Measurements from ENCODE around the gene CRIP2.

DNA sequence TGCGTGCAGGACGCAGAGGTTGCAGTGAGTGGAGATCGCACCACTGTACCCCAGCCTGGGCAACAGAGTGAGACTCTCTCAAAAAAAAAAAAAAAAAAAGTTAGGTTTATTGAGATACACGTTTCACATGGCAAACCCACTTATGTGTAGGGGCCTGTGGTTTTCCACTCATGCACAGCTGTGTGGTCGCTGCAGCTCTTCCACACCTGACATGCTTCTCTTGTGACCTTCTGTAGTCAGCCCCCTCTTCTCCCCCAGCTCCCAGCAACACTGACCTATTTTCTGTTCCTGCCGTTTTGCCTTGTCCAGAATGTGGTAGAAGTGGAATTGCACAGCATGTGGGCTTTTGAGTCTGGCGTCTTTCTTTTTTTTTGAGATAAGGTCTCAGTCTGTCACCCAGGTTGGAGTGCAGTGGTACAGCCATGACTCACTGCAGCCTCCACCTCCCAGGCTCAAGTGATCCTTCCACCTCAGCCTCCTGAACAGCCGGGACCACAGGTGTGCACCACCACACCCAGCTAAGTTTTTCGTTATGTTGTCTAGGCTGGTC, 46.6 kb upstream of the CRIP2 start:
- TF ChIP-seq, protein P1, sequence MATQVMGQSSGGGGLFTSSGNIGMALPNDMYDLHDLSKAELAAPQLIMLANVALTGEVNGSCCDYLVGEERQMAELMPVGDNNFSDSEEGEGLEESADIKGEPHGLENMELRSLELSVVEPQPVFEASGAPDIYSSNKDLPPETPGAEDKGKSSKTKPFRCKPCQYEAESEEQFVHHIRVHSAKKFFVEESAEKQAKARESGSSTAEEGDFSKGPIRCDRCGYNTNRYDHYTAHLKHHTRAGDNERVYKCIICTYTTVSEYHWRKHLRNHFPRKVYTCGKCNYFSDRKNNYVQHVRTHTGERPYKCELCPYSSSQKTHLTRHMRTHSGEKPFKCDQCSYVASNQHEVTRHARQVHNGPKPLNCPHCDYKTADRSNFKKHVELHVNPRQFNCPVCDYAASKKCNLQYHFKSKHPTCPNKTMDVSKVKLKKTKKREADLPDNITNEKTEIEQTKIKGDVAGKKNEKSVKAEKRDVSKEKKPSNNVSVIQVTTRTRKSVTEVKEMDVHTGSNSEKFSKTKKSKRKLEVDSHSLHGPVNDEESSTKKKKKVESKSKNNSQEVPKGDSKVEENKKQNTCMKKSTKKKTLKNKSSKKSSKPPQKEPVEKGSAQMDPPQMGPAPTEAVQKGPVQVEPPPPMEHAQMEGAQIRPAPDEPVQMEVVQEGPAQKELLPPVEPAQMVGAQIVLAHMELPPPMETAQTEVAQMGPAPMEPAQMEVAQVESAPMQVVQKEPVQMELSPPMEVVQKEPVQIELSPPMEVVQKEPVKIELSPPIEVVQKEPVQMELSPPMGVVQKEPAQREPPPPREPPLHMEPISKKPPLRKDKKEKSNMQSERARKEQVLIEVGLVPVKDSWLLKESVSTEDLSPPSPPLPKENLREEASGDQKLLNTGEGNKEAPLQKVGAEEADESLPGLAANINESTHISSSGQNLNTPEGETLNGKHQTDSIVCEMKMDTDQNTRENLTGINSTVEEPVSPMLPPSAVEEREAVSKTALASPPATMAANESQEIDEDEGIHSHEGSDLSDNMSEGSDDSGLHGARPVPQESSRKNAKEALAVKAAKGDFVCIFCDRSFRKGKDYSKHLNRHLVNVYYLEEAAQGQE (IDR thresholded peaks at IDR 0.05; ENCODE audit: low read depth), result no peak
- TF ChIP-seq, protein P2, sequence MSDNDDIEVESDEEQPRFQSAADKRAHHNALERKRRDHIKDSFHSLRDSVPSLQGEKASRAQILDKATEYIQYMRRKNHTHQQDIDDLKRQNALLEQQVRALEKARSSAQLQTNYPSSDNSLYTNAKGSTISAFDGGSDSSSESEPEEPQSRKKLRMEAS (IDR thresholded peaks at IDR 0.05), result no peak
- TF ChIP-seq EGR1 (IDR thresholded peaks at IDR 0.05), result no peak
- TF ChIP-seq CREB1 (IDR thresholded peaks at IDR 0.05; ENCODE audit: low read depth), result no peak

Measured in Ishikawa (cell line).